ENCODE results near the gene NRXN3.

- TF ChIP-seq CTCF (IDR thresholded peaks at IDR 0.05 in 2 of 3, conservative IDR thresholded peaks at IDR 0.05 in 1 of 3; ENCODE audit: borderline replicate concordance in 1 of 3, insufficient read depth in 1 of 3, low read depth in 2 of 3, low read length in 2 of 3): no peak
- TF ChIP-seq YY1 (IDR thresholded peaks at IDR 0.05; ENCODE audit: extremely low read depth, insufficient replicate concordance, low read depth, low read length): no peak
- no peak for TF ChIP-seq POLR2A (IDR thresholded peaks at IDR 0.05; ENCODE audit: borderline replicate concordance, extremely low read depth, insufficient read depth, insufficient read length)
- TF ChIP-seq TCF7L2 (IDR thresholded peaks at IDR 0.05; ENCODE audit: borderline replicate concordance, extremely low read depth, insufficient read depth, insufficient read length): no peak
- no peak for TF ChIP-seq EZH2 (IDR thresholded peaks at IDR 0.05)
- no peak for TF ChIP-seq JUND (IDR thresholded peaks at IDR 0.05)
- no peak for TF ChIP-seq EZH2phosphoT487 (IDR thresholded peaks at IDR 0.05; ENCODE audit: borderline replicate concordance)
- TF ChIP-seq POLR2AphosphoS5 (IDR thresholded peaks at IDR 0.05; ENCODE audit: low read depth, low read length): no peak
- TF ChIP-seq RAD21 (IDR thresholded peaks at IDR 0.05; ENCODE audit: low read depth): no peak
- TF ChIP-seq ZFX (IDR thresholded peaks at IDR 0.05): no peak
- TF ChIP-seq EGR1 (IDR thresholded peaks at IDR 0.05; ENCODE audit: low read depth): no peak
Measured at GRCh38 chr14:78491048-78491447, 320.9 kb downstream of the NRXN3 start.

Data from HCT116 (cell line).